ENCODE measurements around the gene DVL1.

Gene DVL1

DNA sequence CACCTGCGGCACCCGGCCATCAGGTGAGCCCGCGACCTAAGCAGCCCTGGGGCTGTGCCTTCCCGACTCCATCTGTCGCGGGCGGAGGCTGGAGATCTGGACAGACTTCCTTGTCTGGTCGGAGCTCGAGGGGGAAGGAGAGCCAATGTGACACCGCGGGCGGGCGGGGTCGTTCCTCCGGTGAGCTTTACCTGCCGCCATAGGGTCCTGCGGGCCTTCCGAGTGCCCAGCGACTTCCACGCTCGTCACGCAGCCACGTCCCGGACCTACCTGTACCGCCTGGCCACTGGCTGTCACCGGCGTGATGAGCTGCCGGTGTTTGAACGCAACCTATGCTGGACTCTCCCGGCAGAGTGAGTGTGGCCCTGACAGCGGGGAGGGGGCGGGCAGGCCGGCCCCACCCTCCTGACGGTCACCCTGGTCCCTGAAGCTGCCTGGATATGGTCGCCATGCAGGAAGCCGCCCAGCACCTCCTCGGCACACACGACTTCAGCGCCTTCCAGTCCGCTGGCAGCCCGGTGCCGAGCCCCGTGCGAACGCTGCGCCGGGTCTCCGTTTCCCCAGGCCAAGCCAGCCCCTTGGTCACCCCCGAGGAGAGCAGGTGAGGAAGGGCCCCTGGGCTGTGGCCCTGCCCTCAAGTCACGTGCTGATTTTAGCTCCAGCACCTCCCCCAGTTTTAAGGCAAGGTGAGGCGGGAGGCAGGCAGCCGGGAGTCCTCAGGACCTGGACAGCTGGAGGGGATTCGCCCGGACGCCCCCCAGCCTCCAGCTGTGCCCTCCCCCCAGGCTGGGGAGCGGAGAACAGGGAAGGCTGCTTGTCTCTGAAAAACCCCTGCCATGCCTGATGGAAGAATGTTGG lies 39.7 kb downstream of the DVL1 start:
- no peak for DNase-seq

DNA sequence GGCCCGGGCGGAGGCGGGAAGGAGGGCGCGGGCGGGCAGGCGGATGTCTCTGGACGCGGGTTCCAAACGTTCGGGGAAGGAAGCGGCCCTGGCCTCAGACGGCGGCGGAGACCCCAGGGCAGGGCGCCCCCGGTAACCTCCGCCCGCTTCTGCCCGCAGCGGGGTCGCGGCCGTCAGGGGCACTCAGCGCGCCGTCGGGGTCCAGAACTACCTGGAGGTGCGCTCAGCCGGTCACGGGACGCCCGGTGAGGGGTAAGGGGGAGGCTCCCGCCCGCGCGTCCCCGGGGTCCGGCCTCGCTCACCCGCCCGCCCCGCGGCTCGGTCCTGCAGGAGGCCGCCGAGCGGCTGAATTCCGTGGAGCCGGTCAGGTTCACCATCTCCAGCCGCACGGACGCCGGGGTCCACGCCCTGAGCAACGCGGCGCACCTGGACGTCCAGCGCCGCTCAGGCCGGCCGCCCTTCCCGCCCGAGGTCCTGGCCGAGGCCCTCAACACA lies 40.4 kb downstream of the DVL1 start:
- DNase-seq: no peak

DNA sequence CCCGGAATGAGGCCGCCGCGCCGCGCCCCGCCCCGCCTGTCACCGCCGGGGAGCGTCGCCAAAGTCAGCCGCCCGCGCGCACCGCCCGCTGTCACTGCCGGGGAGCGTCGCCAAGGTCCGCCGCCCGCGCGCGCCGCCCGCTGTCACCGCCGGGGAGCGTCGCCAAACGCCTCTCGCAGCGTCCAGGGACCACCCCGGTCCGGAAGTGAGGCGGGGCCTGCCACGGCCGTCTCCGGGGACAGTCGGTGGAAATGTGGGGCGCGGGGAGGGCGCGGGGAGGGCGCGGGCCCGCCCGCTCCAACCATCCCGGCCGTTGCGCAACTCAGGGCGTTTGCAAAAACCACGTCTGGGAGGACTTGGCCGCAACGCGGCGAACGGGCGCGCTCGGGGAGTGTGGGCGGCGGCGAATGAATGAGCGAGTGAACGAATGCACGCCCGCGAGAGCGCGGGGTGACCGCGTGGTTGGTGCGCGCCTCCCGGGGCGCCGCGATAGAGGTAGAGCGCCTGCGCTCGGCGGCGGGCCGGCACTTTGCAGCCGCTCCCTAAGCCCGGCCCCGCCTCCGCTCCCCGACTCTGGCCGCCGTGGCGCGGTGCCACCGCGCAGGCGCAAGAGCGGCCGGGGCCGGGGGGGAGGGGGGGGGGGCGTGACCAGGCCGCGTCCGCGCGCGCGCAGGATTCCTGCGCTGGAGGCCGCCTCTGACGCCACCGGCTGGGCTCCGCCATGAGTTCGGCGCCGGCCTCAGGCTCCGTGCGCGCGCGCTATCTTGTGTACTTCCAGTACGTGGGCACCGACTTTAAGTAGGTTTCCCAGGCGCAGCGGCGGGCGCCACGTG lies 41.1 kb downstream of the DVL1 start, which contains the start of the genes ACAP3 and PUSL1:
Gene ACAP3, minus strand, starts transcription at position 8 of the 833 bp plus-strand sequence. CDS start 115 bp downstream, outside the sequence.
Gene PUSL1, plus strand, starts transcription at position 675 of the 833 bp plus-strand sequence. Its CDS starts 47 bp downstream, at position 722.
- peak; percentile 93 for DNase-seq

DNA sequence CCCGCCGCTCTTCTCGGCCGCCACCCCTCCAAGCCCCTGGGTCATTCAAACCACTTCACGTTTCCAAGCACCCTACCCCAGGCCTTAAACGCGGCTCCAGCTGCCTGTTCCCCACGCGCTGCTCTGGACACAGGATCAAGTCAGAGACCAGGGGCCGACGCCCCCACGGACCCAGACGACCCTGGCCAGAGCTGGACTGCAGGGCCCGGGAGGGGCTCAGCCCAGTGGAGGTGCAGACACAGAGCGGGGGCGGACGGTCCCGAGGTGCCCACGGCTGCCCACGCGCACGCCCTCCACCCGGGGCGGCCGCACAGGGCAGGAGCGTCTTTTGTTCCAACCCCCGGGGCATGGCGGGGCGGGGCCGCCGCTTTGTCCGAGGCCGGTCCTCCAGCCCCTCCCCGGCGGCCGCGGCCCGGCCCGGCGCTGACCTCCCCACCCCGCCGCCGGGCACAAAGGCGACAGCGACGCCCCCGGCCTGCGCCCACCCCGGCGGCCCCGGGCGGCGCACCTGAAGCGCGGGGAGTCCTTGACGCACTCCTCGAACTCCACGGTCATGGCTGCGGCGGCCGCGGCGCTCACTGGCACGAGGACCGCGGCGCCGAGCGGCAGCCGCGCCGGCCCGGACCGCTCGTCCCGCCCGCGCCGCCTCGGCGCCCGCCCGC lies 41.8 kb downstream of the DVL1 start:
- no peak for DNase-seq

DNA sequence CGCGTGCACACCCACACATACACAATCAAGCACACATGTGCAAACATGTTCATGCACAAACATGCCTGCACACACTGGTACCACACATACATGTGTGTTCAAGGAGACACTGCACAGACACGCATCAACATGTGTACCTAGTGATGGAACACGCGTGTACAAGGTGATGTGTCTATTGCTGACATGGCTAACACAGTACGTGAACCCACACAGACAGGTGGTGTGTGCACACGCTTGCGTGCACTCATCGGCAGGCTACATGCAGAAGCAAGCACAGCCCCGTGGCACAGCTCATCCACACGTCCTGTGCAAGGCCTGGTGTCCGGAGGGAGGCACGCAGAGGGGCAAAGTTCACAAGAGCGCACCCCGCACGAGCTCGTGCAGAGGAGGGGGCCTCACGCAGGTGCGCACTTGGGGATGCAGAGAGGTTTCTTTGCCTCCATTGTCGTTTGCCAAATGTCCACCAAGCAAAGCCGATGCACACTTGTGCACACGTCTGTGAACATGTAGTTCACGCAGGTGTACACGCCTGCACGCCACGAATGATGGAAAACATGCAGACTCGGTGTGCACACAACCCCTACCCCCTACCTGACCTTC lies 42.5 kb downstream of the DVL1 start:
- no peak for DNase-seq

DNA sequence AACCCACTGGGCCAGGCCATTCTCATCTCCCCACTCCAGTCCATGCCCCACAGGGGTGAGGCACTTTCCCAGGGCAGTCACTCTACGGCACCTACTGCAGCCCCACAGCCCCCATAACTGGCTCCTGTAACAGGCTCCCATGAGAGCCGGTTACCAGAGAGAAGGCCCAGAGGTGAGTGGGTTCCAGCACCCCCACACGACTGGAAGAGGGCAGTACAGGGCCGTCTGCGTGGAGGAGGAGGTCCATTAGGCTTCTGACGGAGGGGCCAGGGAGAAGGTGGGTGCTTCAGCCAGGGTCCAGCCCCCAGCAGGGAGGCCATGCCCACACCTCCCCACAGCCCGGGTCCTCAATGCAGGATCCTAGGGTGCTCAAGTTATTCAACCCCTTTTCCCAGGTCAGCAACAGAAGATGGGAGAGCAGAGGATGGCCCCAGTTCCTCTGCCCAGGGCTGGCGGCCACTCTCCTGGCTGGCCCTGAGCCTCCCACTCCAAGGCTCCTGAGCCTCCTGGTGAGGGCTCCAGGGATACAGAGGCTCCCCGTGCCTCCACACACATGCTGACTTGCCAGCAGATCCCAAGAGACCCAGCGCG lies 43.1 kb downstream of the DVL1 start:
- no peak for DNase-seq

DNA sequence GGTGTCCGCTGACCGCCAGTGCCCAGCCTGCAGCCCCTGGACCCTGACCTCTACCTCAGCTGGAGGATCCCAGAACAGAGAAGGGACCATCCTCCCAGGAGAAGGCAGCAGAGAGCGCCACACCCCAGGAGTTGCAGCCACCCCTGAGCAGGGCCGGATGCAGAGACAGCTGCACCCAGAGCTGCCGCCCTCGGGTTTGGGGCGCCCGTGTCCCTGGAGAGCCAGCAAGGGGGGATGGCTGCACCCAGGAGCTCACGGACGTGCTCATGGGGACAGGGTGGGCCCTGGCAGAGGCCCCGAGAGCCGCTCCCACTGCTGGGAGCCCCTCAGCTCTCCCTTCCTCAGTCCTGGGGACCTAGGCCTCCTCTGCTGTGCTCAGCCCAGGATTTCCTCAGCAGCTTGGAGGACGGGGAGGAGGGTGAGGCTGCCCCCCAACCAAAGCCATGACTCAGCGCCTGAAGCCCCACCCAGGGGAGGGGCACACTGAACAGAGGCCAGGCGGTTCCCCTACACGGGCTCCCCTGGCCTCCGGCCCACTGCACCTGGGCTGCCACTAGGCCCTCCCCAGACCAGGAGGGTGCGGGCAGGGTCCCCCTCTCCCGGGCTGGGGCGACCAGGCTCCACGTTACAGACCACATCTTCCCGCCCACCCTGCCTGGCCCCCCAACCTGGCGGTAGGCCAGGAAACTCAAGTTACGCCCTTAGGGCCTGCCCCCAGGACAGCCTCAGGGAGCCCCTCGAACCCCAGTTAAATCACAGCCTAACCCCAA lies 43.7 kb downstream of the DVL1 start:
- peak; percentile 80 for DNase-seq

DNA sequence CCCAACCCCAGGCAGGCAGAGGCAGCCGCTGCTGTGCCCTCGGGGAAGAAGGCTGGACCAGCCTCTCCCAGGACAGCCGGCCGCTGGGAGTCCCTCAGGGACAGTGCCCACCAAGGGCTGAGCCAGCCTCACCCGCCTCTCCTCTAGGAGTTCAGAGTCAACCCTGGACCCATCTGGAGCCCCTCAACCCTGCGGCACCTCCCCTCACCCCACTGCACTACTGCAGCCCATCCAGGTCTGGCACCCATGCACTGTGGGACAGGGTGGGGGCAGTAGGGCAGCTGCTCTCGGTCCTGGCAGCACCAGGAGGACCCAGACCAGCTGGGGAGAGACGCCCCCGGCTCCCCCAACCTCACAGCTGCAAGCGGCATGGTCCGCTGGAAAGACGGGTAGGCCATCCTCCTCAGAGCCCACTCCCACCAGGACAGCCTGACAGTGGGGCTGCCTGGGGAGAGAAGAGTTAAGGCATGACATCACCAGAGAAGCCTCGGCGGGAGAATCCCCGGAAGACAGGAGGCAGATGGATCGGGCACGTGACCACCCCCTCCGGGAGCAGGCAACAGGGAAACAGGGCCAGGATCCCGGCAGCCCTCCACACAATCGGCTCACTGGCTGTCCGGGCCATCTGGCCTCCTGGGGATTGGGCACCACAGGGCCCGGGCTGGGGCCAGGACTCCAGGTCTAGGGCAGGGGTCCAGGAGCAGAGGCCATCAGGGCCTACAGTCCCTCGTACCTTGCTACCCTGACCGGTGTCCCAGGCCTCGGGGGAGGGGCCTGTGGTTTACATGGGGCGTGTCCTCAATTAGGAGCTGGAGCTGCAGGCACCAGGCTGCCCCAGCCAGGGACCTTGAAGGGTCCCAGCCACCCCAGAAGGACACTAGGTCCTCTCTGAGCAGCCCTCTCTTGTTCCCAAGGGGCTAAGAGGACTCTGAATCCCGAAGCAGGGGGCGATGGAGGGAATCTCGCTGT lies 44.6 kb downstream of the DVL1 start:
- peak; percentile 82 for DNase-seq

DNA sequence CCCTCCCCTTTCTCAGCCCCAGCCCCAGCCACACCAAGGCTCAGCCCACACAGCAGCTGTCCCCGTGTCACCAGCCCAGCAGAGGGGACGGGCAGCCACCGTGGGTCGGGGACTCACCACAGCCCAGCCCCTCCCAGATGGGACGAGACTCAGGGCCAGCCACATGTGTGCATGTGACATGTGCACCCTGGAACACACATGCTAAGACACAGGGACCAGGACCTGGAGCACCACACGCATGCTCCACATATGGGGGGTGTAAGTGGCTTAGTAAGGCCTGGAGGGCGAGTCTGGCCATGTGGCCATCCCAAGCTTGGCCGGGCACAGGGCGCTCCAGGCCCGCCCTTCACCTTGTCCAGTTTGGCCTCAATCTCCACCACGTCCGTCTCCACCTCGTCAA lies 45.5 kb downstream of the DVL1 start:
- no peak for DNase-seq

DNA sequence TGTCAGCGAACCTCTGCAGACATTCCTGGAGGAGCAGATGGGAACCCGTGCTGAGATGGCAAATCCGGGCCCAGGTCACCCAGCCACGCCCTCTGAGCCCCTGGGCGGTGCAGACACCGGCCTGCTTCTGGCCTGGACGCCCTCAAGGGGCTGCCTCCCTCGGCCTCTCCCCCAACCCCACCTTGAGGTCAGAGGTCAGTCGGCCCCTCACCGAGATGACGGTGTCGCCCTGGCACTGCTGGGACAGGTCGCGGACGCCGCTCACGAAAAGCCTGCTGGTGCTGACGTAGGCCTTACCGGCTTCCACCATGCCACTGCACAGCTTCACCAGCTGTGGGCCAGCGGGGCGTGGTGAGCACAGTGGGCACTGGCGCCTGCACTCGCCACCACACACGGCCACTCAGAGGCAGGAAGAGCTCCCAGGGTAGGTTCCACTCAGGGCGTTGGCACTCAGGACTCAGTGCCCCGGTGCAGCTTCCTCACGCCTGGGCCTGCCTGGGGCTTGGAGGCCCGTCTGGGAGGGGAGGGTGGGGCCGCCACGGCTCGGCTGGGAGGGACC lies 46.2 kb downstream of the DVL1 start:
- DNase-seq: no peak

DNA sequence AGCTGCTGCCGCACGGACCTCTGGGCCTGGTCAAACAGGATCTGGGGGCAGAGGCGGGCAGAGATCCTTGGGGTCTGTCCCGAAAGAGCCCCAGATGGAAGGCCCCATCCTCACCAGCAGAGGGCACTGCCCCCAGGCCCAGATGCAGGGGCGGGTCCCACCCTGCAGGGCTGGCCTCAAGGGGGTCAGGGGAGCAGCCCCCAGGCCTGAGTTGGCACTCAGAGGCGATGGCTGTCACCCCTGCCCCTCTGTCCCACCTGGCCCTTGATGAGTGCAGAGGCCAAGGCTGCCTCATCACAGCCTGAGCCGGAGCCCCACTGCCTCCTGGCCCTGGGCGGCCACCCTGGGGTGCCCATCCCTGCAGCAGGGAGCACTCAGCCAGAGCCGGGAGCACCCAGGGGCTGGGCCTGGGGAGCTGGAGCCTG lies 47.2 kb downstream of the DVL1 start:
- no peak for DNase-seq

DNA sequence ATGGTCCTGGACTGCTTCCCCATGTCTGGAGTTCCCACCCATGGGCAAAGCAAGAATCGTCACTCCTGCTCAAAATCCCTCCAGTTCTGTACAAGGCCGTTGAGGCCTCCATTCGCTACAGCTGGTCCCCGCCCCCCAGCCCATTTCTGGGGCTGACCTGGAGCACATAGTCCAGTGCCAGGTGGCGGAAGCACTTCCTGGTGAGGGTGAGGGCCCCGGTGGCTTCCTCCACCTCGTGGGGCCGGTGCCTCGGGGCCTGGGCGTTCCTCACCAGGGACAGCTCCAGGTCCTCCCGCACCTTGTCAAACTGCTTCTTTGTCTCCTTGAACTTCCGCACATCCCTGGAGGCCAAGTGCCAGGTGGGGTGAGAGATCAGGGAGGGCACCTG lies 48.9 kb downstream of the DVL1 start:
- no peak for DNase-seq

DNA sequence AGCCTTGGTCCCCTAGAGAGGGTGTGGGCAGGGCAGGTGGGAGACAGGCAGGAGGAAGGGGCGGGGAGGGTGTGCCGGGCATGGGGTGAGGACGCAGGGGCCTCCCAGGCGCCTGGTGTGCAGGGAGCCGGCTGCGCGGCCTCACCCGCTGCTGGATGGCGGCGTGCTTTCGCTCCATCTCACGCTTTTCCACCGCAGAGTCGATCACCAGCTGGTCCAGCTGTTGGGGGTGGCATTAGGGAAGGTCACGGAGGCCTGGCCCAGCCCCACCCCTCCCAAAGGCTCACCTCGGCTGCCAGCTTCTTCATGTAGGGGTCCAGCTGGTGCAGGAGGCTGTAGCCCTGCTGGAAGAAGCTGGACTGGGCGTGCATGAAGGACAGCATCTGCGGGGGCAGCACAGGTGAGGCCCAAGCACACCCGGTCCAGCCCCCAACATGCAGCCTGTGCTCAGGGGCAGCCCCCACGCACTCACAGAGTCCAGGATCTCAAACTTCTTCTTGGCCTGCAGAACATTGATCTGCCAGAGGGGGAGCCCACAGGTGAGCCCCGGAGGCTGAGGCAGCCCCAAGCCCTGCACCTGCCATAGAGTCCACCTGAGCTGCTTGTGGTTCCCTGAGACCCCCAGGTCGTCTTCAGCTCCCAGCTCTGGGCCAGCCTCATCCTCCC lies 49.4 kb downstream of the DVL1 start:
- no peak for DNase-seq

DNA sequence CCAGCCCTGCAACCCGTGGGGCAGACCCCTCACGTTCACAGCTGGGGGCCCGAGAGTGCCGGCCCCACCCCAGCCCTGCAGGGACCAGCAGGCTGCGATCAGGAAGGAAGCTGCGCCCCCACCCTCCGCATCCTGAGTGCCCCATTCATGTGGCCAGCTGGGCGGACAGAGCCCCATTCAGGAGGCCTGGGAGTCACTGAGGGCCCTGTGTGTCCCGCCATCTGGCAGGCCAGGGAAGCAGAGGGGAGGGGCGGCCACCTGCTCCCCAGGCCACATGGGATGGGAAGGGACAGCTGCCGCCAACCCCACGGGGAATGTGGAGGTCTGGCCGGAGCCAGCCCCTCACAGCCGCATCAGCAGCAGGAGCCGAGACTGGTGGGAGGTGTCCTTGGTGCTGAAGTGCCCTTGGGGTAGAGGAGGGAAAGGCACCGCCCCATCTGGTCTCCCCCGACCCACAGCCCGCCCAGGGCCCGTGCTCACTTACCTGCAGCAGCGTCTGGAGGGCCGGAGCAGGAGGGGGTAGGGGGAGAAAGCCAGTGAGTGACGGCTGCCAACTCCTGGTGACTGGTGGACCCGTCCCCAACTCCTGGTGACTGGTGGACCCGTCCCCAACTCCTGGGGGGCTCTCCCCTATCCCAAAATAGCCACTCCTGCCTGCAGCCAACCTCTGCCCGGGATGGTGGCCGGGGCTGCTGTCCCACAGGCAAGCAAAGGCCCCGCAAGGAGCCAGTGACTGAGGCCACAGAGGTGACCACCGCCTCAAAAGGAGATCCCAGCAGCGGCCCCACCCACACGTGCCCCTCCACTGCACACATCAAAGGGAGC lies 50.1 kb downstream of the DVL1 start:
- DNase-seq: no peak

DNA sequence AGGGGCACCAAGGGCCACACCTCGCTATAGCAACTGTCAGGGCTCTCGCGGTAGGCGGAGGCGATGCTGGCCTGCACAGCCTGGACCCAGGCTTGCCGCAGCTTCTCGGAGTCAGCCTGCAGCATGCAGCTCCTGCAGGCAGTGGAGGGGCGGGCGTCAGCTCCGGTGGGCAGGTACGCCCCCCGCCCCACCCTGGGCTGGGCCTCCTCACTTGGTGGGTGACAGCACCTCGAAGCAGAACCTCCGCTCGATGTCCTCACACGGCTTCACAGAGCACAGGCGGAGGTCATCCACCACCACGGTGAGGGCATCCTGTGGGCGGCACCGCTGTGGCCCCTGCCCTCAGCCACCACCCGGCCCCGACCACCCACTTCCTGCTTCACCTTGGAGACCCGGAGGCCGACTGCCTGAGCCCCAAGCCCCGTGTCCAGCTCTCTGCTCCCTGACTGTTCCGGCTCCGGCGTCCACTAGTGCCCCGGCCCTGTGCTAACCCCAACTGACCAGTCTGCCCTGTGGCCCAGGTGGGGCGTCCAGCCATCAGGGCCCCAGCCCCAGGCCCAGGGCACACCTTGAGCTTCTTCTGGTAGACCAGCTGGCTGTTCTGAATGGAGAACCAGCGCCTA lies 51.3 kb downstream of the DVL1 start:
- DNase-seq: no peak

DNA sequence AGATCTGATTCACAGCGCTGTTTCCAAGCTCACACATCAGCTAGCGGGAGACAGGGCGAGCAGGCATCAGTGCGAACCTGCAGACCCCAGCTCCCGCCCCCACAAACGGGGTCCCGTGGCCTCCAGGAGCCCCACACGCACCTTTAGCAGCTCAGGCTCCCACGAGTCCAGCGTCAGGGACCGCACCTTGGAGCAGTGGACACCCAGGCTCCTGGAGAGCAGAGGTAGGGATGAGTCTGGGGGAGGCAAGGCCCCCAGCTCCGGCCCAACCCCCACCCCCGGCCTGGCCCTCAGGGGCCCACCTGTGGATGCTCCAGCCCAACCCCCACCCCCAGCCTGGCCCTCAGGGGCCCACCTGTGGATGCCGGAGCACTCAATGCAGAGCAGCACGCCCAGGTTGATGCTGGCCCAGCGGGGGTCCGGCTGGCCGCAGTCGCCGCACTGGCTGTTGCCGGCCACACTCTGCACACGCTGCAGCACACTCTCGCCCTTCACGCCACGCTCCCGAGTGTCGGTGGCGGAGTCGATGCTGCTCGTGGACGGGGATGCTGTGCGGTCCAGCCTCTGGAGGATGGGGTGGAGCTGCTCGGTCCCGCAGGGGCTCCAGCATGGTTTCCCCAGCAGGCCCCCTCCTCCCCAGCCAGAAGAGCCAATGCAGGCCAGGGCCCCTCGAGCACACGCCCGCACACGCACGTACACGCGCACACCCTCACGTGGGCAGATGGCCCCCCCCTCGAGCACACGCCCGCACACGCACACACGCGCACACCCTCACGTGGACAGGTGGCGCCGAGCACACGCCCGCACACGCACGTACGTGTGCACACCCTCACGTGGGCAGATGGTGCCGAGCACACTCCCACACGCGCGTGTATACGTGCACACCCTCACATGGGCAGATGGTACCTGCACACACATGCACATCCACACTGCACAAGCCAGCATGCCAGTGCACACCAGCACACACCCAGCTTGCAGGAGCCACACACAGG lies 52.9 kb downstream of the DVL1 start:
- DNase-seq: no peak

Measured in fibroblast of skin of abdomen (primary cell).